ENCODE data around the gene POLE3. TPM values are rescaled to one million over a fixed set of nuclear protein-coding genes. Genes with fewer than 3 reads are reported as not detected.

POLE3 gene
- total and polyA plus RNA-seq, 9 of the 15 experiments (the other 6 are each of a cell fraction or from before 2014, with no cell fraction given) = 52.6 to 179 (median 110) TPM

DNA sequence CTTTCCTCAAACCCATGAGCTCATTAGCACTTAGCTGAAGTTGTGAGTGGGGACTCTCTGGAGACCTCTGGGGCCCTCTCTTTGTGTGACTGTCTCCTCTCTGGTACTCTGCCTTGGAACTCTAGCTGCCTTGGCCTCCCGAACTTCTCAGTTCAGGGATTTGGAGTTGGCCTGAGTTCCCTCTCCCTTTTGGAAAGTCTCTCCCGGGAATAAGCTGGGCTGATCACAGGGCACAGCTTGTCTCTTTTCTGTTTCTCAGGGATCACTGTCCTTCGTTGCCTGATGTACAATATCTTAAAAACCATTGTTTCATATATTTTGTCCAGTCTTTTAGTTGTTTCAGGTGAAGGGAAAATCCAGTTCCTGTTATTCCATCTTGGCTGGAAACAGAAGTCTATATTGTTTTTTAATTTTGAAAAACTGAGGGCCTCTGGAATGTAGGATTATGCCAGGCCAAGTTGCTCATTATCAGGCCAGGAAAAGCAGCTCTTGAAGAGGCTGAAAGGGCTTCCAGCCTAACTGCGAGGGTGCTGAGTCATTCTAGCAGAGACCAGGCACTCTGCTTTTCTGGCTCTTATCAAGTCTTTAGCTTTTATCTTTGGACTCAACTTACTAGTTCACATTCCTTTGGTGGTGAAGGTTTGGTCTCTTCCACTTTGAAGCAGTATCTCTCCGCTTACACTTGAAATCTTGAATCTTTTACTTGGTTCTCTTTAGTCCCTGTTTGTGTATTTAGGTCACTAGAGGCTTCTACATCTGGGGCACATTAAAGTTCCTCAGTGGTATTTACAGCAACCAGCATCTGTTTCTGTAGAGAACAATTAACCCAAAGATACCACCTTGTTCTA, 44.7 kb upstream of the POLE3 start (continued):
- no peak for TF ChIP-seq ZNF165 (CRISPR knock-in tag; IDR thresholded peaks at IDR 0.05; ENCODE audit: borderline replicate concordance)
- TF ChIP-seq PHF21A (IDR thresholded peaks at IDR 0.05; ENCODE audit: borderline replicate concordance, low read depth) = no peak
- TF ChIP-seq ZBED1 (IDR thresholded peaks at IDR 0.05) = no peak
- no peak for TF ChIP-seq ZNF134 (CRISPR knock-in tag; conservative IDR thresholded peaks at IDR 0.05)
- TF ChIP-seq, protein P1, sequence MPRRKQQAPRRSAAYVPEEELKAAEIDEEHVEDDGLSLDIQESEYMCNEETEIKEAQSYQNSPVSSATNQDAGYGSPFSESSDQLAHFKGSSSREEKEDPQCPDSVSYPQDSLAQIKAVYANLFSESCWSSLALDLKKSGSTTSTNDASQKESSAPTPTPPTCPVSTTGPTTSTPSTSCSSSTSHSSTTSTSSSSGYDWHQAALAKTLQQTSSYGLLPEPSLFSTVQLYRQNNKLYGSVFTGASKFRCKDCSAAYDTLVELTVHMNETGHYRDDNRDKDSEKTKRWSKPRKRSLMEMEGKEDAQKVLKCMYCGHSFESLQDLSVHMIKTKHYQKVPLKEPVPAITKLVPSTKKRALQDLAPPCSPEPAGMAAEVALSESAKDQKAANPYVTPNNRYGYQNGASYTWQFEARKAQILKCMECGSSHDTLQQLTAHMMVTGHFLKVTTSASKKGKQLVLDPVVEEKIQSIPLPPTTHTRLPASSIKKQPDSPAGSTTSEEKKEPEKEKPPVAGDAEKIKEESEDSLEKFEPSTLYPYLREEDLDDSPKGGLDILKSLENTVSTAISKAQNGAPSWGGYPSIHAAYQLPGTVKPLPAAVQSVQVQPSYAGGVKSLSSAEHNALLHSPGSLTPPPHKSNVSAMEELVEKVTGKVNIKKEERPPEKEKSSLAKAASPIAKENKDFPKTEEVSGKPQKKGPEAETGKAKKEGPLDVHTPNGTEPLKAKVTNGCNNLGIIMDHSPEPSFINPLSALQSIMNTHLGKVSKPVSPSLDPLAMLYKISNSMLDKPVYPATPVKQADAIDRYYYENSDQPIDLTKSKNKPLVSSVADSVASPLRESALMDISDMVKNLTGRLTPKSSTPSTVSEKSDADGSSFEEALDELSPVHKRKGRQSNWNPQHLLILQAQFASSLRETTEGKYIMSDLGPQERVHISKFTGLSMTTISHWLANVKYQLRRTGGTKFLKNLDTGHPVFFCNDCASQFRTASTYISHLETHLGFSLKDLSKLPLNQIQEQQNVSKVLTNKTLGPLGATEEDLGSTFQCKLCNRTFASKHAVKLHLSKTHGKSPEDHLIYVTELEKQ (CRISPR knock-in tag; IDR thresholded peaks at IDR 0.05) = no peak
- TF ChIP-seq, protein P2, sequence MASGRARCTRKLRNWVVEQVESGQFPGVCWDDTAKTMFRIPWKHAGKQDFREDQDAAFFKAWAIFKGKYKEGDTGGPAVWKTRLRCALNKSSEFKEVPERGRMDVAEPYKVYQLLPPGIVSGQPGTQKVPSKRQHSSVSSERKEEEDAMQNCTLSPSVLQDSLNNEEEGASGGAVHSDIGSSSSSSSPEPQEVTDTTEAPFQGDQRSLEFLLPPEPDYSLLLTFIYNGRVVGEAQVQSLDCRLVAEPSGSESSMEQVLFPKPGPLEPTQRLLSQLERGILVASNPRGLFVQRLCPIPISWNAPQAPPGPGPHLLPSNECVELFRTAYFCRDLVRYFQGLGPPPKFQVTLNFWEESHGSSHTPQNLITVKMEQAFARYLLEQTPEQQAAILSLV (tag; IDR thresholded peaks at IDR 0.05) = no peak
- no peak for TF ChIP-seq DACH1 (IDR thresholded peaks at IDR 0.05; ENCODE audit: partially characterized antibody)
- TF ChIP-seq, protein P3, sequence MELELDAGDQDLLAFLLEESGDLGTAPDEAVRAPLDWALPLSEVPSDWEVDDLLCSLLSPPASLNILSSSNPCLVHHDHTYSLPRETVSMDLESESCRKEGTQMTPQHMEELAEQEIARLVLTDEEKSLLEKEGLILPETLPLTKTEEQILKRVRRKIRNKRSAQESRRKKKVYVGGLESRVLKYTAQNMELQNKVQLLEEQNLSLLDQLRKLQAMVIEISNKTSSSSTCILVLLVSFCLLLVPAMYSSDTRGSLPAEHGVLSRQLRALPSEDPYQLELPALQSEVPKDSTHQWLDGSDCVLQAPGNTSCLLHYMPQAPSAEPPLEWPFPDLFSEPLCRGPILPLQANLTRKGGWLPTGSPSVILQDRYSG (tag; conservative IDR thresholded peaks at IDR 0.05; ENCODE audit: low read depth) = no peak
- TF ChIP-seq, protein P4, sequence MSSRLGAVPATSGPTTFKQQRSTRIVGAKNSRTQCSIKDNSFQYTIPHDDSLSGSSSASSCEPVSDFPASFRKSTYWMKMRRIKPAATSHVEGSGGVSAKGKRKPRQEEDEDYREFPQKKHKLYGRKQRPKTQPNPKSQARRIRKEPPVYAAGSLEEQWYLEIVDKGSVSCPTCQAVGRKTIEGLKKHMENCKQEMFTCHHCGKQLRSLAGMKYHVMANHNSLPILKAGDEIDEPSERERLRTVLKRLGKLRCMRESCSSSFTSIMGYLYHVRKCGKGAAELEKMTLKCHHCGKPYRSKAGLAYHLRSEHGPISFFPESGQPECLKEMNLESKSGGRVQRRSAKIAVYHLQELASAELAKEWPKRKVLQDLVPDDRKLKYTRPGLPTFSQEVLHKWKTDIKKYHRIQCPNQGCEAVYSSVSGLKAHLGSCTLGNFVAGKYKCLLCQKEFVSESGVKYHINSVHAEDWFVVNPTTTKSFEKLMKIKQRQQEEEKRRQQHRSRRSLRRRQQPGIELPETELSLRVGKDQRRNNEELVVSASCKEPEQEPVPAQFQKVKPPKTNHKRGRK (tag; IDR thresholded peaks at IDR 0.05) = no peak
